ENCODE measurements around the gene PPP1R36. TPM values are rescaled to one million over a fixed set of nuclear protein-coding genes. Genes with fewer than 3 reads are reported as not detected.

PPP1R36 gene
- total and polyA plus RNA-seq, 2 of the 4 experiments (the other 2 are of a cell fraction): 0.15 to 0.54 TPM

DNA sequence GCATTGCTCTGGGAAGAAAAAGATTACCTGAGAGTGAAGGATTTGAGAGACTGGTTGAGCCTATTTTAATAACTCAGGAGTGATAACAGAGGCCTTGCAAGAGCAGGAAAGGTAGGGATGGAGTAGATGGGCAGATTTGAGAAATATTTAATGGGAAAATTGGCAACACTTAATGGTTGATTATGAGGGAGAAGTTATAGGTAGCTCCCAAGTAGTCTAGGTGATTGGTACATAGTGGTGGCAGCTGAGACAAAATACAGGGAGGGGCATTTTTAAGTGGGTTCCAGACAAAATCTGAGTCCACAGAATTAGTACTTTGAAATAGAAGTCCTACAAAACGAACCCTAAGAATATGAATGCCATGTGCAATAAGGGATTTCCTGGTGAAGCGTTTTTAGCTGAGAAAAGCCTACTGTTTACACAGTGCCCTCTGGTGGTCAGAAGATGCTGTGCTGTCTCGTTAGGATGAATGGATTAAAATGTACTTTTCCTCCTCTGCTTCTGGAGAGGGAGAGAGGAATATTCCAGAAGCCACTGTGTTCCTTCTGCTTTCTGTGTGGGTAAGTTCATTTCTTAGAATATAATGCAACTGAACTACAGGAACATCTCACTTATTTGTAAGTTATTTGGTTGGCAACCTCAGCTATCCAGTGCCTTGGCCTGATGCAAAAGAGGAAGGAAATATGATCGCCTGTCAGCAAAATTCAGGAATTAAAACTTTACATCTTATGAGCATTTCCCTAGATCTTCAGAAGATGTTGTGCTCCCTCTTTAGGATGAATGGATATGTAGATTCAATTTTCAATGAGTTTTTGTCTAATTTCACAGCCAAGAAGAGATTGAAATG is 38.7 kb upstream of the PPP1R36 start (continued):
- no peak for TF ChIP-seq NFE2L2 (IDR thresholded peaks at IDR 0.05; ENCODE audit: low read depth, low read length)
- TF ChIP-seq CEBPB (IDR thresholded peaks at IDR 0.05; ENCODE audit: low read depth, low read length): no peak

DNA sequence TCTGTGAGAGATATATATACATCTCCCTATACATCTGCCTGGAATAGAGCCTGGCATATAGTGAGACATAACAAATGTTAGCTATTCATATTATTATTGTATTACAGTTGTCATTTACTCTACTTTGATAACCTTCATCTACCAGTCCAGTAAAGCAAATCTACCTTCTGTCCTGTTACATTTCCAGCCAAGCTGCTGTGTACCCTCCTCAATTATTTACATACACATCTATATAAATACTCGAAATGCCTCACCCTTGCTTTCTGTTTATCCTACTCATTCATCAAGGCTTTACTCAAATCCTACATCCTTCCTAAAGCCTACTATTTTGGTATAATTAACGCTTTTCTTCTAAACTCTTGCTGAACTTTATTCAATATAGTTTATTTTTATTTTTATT is 36.5 kb upstream of the PPP1R36 start:
- CTCF ChIA-PET: no interaction called here
- BruUV-seq (replicated peaks): no TSS peak
- H3K79me1 ChIP-seq (ENCODE audit: low read depth in 1 of 2, low read length in 2 of 2): peaks cover 0 to 60% of the 10 kb centered on the region in 2 experiments; a peak in 3 of 4 replicates
- H3K9me3 ChIP-seq (ENCODE audit: control insufficient read depth, insufficient read depth, low read length): no peaks in the 10 kb centered on the region
- intact Hi-C loops (cut with micrococcal nuclease): loop anchor here (5.0 kb wide), 1 partner anchor 379 kb away; no protein-coding TSS in a partner anchor
- peaks cover 10% of the 10 kb centered on the region; the same call in 1 of the 2 replicates for H3K9me1 ChIP-seq (ENCODE audit: insufficient read depth, low read length)
- WGBS, 2 experiments (ENCODE audit: extremely low coverage in 2 of 2, insufficient read length in 1 of 2): 100% methylated on average over 1 of the region's 2 CpGs; no CpG with 5 or more reads in 1 of the 2 experiments
- no peak overlapping the region for H3K4ac ChIP-seq (ENCODE audit: low read depth, low read length)
- no peak overlapping the region for H2AK5ac ChIP-seq (ENCODE audit: low read depth, low read length)
- H3K36me3 ChIP-seq (ENCODE audit: control insufficient read depth, insufficient read depth, low read length): no peaks in the 10 kb centered on the region
- no peak overlapping the region for H2BK20ac ChIP-seq (ENCODE audit: low read depth, low read length)
- dilution Hi-C loops (cut with HindIII; ENCODE audit: low sequenced_read_pairs, unreplicated experiment): no loop called here
- DNase-seq (no peak), ATAC-seq (ENCODE audit: low read depth) (no peak)
- no peak overlapping the region for H2BK15ac ChIP-seq (ENCODE audit: low read depth, low read length)
- no peaks in the 10 kb centered on the region for H3K27me3 ChIP-seq (ENCODE audit: control insufficient read depth, insufficient read depth, low read length)
- no peak overlapping the region for H3K9ac ChIP-seq (ENCODE audit: low read depth, low read length)
- in situ Hi-C loops (cut with MboI; ENCODE audit: low sequenced_read_pairs): no loop called here
- H4K91ac ChIP-seq (ENCODE audit: insufficient read depth, low read depth, low read length): no peak overlapping the region
- no peak overlapping the region for H2BK5ac ChIP-seq (ENCODE audit: low read depth, low read length, poor library complexity, severe bottlenecking)
- no peak overlapping the region for H3K4me3 ChIP-seq (ENCODE audit: insufficient read depth, low read depth, low read length)
- H3K56ac ChIP-seq (ENCODE audit: extremely low read depth, insufficient read depth, low read length): no peak overlapping the region
- H4K8ac ChIP-seq (ENCODE audit: low read depth in 2 of 2, low read length in 2 of 2): no peak overlapping the region
- peaks cover 92% of the 10 kb centered on the region for H4K20me1 ChIP-seq (ENCODE audit: insufficient read depth, low read length)
- no peak overlapping the region for H3K23ac ChIP-seq (ENCODE audit: low read depth, low read length)
- H3K4me1 ChIP-seq (ENCODE audit: control insufficient read depth, insufficient read depth, low read length): peaks cover 5% of the 10 kb centered on the region
- no peak overlapping the region for H2AK9ac ChIP-seq (replicated peaks; ENCODE audit: low read depth, low read length, poor library complexity)
- no peak overlapping the region for H2BK120ac ChIP-seq (ENCODE audit: low read depth, low read length)
- H2AFZ ChIP-seq (replicated peaks; ENCODE audit: low read length, poor library complexity): no peak overlapping the region
- H3K18ac ChIP-seq (ENCODE audit: low read depth, low read length): no peak overlapping the region
- no peak overlapping the region for H3K14ac ChIP-seq (replicated peaks; ENCODE audit: low read depth, low read length)
- H4K5ac ChIP-seq (ENCODE audit: low read depth, low read length): no peak overlapping the region
- no peak overlapping the region for H3K4me2 ChIP-seq (ENCODE audit: low read depth, low read length)
- POLR2A ChIA-PET (ENCODE audit: unreplicated experiment): no interaction called here
- no peak overlapping the region for H3K27ac ChIP-seq (ENCODE audit: insufficient read depth, low read length)
- TF ChIP-seq SMC3 (IDR thresholded peaks at IDR 0.05; ENCODE audit: low read depth, low read length): no peak
- no peak for TF ChIP-seq MAZ (IDR thresholded peaks at IDR 0.05; ENCODE audit: borderline replicate concordance, low read depth, low read length)
- TF ChIP-seq, protein P1, sequence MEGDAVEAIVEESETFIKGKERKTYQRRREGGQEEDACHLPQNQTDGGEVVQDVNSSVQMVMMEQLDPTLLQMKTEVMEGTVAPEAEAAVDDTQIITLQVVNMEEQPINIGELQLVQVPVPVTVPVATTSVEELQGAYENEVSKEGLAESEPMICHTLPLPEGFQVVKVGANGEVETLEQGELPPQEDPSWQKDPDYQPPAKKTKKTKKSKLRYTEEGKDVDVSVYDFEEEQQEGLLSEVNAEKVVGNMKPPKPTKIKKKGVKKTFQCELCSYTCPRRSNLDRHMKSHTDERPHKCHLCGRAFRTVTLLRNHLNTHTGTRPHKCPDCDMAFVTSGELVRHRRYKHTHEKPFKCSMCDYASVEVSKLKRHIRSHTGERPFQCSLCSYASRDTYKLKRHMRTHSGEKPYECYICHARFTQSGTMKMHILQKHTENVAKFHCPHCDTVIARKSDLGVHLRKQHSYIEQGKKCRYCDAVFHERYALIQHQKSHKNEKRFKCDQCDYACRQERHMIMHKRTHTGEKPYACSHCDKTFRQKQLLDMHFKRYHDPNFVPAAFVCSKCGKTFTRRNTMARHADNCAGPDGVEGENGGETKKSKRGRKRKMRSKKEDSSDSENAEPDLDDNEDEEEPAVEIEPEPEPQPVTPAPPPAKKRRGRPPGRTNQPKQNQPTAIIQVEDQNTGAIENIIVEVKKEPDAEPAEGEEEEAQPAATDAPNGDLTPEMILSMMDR (conservative IDR thresholded peaks at IDR 0.05; ENCODE audit: low read depth, low read length): no peak
- TF ChIP-seq, protein P2, sequence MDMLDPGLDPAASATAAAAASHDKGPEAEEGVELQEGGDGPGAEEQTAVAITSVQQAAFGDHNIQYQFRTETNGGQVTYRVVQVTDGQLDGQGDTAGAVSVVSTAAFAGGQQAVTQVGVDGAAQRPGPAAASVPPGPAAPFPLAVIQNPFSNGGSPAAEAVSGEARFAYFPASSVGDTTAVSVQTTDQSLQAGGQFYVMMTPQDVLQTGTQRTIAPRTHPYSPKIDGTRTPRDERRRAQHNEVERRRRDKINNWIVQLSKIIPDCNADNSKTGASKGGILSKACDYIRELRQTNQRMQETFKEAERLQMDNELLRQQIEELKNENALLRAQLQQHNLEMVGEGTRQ (IDR thresholded peaks at IDR 0.05; ENCODE audit: low read depth, low read length): no peak
- no peak for TF ChIP-seq NFE2L2 (IDR thresholded peaks at IDR 0.05; ENCODE audit: low read depth, low read length)
- TF ChIP-seq RFX5 (IDR thresholded peaks at IDR 0.05; ENCODE audit: low read depth, low read length): no peak
- TF ChIP-seq MXI1 (IDR thresholded peaks at IDR 0.05; ENCODE audit: borderline replicate concordance, low read depth, low read length): no peak
- TF ChIP-seq RAD21 (IDR thresholded peaks at IDR 0.05; ENCODE audit: low read length): no peak
- no peak for TF ChIP-seq RCOR1 (IDR thresholded peaks at IDR 0.05; ENCODE audit: insufficient replicate concordance, low read length)
- TF ChIP-seq FOS (IDR thresholded peaks at IDR 0.05; ENCODE audit: low read depth, low read length): no peak
- TF ChIP-seq, protein P3, sequence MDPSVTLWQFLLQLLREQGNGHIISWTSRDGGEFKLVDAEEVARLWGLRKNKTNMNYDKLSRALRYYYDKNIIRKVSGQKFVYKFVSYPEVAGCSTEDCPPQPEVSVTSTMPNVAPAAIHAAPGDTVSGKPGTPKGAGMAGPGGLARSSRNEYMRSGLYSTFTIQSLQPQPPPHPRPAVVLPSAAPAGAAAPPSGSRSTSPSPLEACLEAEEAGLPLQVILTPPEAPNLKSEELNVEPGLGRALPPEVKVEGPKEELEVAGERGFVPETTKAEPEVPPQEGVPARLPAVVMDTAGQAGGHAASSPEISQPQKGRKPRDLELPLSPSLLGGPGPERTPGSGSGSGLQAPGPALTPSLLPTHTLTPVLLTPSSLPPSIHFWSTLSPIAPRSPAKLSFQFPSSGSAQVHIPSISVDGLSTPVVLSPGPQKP (IDR thresholded peaks at IDR 0.05; ENCODE audit: borderline replicate concordance, low read depth, low read length): no peak
